GM18526 (cell line): Measurements from ENCODE around the gene STK31.

Experiments
- POLR2A ChIP-seq: IDR thresholded peaks from 3 replicates; pipeline ENCODE4 v1.6.1; 2011; ENCODE audit not compliant: insufficient read length; ENCODE audit errors: extremely low read depth

STK31 gene

DNA sequence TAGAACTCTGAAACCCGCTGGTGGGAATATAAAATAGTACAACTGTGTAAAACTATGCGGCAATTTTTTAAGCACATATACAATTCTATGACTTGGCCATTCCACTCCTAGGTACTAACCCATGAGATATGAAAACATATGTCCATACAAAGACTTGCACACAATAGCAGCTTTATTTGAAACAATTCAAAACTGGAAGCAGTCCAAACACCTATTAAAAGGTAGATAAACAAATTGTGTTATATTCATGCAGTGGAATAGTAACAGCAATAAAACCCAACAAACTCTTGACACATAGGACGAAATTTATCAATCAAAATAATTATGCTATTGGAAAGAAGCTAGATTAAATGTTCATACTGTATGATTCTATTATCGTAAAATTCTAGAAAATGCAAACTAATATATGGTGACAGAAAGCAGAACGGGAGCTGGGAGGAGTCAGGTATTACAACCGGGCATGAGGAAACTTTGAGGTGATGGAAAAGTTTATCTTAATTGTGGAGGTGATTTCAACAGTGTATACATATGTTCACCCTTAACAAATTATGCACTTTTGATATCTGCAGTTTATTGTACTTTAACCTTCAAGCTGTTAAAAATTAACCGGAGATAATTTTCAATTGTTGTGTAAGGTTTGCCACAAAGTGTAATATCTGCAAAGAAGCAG, 803 bp upstream of the STK31 start:
- TF ChIP-seq POLR2A: no peak

DNA sequence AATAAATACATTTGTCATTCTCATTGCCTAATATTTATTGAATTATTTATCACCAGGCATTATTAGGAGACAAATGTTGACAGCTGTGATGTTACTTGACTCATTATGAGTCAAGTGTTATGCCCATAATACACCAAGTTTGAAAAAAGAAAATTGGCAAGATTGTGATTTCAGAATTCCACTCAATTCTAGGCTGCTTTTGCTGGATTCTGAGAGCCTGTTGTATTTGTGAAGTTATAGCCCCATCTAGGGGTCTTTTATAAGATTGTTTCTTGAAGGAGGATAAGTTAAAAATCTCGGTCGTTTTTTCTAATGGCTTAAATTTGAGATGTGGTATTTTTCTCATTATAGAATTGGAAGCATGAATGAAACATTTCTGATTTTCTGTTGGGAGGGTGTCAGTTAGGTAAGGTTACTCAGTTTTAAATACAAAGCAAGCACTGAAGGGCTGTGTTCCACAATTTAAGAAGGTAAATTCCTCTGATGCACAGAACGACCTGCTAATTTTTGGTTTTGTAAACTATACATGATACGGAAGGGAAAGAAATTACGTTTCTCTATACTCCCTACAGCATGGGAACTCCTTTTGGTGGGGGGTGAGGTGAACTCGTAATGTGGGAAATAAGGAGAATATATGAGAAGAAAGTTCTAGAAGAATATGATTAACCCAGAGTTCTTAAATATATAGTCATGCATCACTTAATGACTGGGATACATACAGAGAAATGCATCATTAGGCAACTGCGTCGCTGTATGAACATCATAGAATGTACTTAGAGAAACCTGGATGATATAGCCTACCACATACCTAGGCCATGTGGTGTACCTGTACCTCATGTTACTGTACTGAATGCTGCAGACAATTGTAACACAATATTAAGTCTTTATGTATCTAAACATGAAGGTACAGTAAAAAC, 2.6 kb downstream of the STK31 start:
- TF ChIP-seq POLR2A: no peak

DNA sequence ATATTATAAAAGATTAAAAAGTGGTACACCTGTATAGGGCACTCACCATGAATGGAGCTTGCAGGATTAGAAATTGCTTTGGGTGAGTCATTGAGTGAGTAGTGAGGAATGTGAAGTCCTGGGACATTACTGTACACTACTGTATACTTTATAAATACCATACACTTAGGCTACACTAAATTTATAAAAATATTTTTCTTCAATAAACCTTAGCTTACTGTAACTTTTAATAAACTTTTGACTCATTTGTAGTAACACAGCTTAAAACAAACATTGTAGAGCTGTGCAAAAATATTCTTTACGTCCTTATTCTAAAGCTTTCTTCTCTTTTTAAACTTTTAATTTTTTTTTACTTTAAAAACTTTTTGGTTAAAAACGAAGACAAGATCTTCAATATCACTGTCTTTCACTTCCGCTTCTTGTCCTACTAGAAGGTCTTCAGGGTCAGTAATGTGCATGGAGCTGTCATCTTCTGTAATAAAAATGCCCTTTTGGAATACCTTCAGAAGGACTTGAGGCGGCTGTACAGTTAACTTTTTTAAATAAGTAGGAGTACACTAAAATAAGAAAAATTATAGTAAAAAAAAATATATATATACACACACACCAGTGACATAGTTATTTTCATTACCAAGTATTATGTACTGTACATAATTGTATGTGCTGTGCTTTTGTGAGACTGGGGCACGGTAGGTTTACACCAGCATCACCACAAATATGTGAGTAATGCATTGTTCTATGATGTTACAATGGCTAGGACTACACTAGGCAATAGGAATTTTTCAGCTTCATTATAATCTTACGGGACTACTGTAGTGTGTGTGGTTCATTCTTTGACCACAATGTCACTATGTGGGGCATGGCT, 3.5 kb downstream of the STK31 start:
- TF ChIP-seq POLR2A: no peak

DNA sequence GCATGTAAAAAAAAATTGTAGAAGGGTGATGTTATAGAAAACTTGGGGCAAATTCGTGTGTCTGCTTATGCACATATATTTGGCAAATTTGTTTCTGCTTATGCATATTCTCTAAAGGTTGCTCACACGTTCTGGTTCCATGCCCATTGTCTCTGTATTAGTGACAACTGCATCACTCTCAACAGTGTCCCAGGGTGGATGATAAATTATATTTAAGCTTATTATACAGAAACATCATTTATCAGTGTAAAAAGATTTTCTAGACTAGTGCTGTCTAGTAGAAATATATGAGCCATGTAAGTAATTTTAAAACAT, 4.1 kb downstream of the STK31 start:
- no peak for TF ChIP-seq POLR2A

DNA sequence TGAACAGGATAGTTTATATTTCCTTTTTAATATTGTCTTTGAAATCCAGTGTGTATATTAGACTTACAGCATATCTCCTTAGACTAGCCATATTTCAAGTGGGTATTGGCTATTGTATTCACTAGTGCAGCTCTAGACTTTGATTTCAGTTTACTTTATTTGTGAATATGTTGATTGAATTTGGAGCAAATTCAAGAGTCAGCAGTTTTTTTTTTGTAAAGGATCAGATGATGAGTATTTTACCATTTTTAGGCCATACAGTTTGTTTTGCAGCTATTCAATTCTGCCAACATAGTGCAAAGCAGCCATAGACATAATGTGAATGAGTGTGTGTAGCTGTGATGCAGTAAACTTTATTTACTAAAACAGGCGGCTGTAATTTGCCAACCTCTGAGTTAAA, 4.6 kb downstream of the STK31 start:
- no peak for TF ChIP-seq POLR2A

GRCh38 chr7:23715099-23715498, 5.1 kb downstream of the STK31 start:
- TF ChIP-seq POLR2A: no peak

DNA sequence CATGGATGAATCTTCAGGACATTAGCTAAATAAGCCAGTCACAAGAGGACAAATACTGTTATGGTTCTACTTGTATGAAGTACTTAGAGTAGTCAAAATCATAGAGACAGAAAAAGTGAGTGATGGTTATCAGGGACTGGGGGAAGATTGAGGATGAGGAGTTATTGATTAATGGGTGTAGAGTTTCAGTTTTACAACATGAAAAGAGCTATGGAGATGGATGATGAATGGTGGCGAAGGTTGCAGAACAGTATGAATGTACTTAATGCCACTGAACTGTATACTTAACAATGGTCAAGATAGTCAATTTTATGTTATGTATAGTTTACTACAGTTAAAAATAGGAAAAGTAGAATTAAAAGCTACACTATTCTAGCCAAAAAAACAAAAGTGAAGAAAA, 7.8 kb downstream of the STK31 start:
- TF ChIP-seq POLR2A: no peak

- no peak for TF ChIP-seq POLR2A
Observed at GRCh38 chr7:23721456-23721855, 11.4 kb downstream of the STK31 start.

DNA sequence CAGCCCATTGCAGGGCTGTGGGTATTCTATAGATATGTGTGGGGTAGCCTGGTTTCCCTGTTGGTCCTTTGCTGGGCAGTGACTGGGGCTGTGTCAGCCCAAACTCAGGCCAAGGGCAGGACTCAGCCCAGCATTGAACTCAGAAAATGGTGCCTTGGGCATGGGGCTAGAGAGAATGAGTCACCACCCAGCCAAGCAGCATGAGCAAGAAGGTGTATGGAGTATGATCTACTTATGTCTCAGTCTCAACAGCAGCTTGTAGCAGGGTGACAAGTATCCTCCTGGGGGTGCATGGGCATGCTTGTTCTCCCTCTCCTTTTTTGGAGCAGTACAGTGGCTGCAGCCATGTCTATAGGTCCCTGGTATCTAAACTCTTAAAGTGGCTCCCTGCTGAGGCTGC, 32.0 kb downstream of the STK31 start:
- no peak for TF ChIP-seq POLR2A

DNA sequence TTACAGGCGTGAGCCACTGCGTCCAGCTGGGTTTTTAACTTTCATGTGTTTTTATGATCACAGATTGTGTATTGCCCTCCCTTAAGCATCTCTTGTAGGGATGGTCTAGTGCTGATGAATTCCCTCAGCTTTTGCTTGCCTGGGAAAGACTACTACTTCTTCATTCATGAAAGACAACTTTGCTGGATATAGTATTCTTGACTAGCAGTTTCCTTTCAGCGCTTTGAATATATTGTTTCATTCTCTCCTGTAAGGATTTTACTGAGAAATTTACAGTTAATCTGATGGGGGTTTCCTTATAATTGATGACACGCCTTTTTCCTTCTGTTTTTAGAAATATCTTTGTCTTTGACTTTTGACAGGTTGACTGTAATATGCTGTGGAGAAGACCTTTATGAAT, 33.2 kb downstream of the STK31 start:
- TF ChIP-seq POLR2A: no peak

DNA sequence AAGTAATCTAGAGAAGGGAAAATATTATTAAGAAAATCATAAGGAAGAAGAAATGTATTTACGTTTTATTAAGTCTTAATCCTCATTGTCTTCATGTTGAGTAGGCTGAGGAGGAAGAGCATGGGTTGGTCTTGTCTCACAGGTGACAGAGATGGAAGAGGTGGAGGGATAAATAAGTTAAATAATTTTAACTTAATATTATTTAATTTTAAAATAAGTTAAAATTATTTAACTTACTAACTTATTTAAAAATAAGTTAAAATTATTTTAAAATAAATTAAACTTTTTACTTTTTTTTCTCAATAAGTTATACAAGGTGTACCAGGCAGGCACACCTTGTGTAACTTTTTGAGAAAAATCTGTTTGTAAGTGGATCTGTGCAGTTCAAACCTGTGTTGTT, 36.6 kb downstream of the STK31 start:
- TF ChIP-seq POLR2A: no peak

GRCh38 chr7:23751852-23752251, 41.8 kb downstream of the STK31 start:
- no peak for TF ChIP-seq POLR2A

DNA sequence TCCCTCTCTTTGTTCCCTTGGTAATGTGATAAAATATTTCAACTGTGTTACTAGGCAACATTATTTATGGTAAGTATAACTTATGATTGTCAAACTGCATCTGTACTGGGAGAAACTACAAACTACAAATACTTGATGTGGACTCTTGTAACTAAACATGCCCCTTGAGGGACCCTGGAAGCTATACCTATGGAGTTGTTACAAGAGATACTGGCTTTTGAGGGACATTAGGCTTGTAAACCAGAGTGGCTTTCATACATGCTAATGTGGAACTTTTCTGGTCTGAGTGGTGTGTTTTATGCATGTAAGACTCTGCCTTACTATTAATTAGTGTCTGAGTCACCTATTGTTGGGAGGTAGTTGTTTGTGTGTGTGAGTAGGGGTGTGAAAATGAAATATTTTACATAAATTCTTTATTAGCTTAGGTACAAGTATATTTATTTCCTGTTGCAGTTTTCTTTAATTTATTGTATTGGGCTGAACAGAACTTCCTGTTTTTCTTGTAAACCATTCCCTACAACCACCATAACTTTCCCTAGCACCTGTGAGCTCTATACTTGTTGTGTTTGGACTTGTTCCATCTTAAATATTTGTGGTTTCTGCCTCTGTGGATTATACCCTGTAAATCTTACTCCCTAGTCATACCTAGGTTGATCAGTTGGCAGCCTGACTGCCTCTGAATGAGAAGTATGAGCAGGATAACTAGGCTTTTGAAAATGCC, 49.8 kb downstream of the STK31 start:
- TF ChIP-seq POLR2A: no peak

DNA sequence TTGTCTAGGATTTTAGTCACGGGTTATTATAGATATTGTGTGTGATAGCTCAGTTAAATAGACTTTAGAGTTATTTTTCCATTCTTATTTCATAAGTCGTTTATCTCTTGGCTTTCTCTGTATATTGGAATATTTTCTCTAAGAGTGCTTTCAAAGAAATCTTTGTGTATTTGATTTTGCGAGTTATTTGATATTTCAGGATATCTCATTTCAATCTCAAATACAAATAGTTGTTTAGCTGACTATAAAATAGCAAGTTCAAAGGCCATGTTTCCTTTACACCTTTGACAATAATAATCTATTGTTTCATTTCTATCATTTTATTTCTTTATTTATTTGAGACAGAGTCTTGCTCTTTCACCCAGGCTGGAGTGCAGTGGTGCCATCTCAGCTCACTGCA, 55.9 kb downstream of the STK31 start:
- no peak for TF ChIP-seq POLR2A

GRCh38 chr7:23767514-23767913, 57.5 kb downstream of the STK31 start:
- no peak for TF ChIP-seq POLR2A

- no peak for TF ChIP-seq POLR2A
Observed at GRCh38 chr7:23768022-23768421, 58.0 kb downstream of the STK31 start.

- no peak for TF ChIP-seq POLR2A
Observed at GRCh38 chr7:23783115-23783514, 73.1 kb downstream of the STK31 start.
